Spleen (tissue), 7 donors: ENCODE measurements around the gene TMEM45A.

Source experiments
- POLR2A ChIP-seq, 3 donors: fragments of 450-650 bp; IDR thresholded peaks; one replicate each; pipeline ENCODE4 v1.5.1; 2017; ENCODE audit warnings: antibody characterized with exemption in 3 of 3, mild to moderate bottlenecking in 1 of 3
- POLR2AphosphoS5 ChIP-seq, 3 donors: sonication (generic); formaldehyde crosslinking; IDR thresholded peaks; one replicate each; pipeline ENCODE4 v1.5.1; 2017; ENCODE audit warnings: antibody characterized with exemption in 3 of 3
- TF ChIP-seq, protein P1 (sequence below), 11 experiments: fragments of 200-600 bp in 7 of 11; fragments of 450-650 bp in 4 of 11; sonication (generic) in 4 of 11; IDR thresholded peaks in 8 of 11; conservative IDR thresholded peaks in 3 of 11; 1 replicate in 7 of 11; 2 replicates in 4 of 11; pipeline versions ENCODE4 v1.4.0 to v1.8.0; 2016 to 2021; ENCODE audit warnings: antibody characterized with exemption in 11 of 11, inconsistent platforms in 4 of 11, mild to moderate bottlenecking in 1 of 11
- donor health status: DM: no; HTN: no; CAD: no; lungs with moderate emphysema.
- donor health status: DM: no; HTN: no; CAD: no.
- donor health status: DM: no; HTN: no; CAD: no.

DNA sequence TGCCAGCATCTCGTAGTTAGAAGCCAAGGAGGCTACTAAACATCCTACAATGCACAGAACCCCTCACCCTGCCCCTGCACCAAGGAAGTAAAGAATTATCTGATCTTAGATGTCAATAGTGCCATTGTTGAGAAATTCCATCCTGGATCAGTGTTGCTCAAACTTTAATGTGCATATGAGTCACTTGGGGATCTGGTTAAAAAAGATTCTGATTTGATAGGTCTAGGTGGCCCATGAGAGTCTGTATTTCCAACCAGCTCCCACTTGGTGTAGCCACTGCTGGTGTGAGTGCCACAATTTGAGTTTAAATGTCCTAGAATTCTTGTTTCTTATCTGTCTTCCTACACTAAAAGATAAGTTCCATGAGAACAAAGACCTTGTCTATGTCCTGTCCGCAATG, 43.7 kb downstream of the TMEM45A start:
- TF ChIP-seq, protein P1, sequence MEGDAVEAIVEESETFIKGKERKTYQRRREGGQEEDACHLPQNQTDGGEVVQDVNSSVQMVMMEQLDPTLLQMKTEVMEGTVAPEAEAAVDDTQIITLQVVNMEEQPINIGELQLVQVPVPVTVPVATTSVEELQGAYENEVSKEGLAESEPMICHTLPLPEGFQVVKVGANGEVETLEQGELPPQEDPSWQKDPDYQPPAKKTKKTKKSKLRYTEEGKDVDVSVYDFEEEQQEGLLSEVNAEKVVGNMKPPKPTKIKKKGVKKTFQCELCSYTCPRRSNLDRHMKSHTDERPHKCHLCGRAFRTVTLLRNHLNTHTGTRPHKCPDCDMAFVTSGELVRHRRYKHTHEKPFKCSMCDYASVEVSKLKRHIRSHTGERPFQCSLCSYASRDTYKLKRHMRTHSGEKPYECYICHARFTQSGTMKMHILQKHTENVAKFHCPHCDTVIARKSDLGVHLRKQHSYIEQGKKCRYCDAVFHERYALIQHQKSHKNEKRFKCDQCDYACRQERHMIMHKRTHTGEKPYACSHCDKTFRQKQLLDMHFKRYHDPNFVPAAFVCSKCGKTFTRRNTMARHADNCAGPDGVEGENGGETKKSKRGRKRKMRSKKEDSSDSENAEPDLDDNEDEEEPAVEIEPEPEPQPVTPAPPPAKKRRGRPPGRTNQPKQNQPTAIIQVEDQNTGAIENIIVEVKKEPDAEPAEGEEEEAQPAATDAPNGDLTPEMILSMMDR (IDR thresholded peaks at IDR 0.05 in 8 of 11, conservative IDR thresholded peaks at IDR 0.05 in 3 of 11), result no peak
- no peak for TF ChIP-seq POLR2A (IDR thresholded peaks at IDR 0.05)
- no peak for TF ChIP-seq POLR2AphosphoS5 (IDR thresholded peaks at IDR 0.05)
